ENCODE results near the gene PHC3.
"Not testable (repeated sequence)": the region's sequence is repeated elsewhere in the genome, so short reads cannot be mapped to it uniquely, and the experiment has no call there.

PHC3 gene

GRCh38 chr3:170151536-170151935 is 30.0 kb downstream of the PHC3 start:
- no peak overlapping the region for H3K27ac ChIP-seq (ENCODE audit: low read length)
- H3K4me1 ChIP-seq (ENCODE audit: insufficient read depth, low read length), result no peaks in the 10 kb centered on the region
- H3K4me3 ChIP-seq (ENCODE audit: low read length), result no peak overlapping the region
- H3K9ac ChIP-seq (ENCODE audit: low read depth, low read length), result no peak overlapping the region
- peaks cover 6% of the 10 kb centered on the region; the same call in 1 of the 2 replicates for H3K36me3 ChIP-seq (ENCODE audit: insufficient read depth, low read depth, low read length)
- H3K9me3 ChIP-seq (ENCODE audit: insufficient read depth, low read depth, low read length), result no peaks in the 10 kb centered on the region
- H3K27me3 ChIP-seq (ENCODE audit: insufficient read depth, low read length), result no peaks in the 10 kb centered on the region

- Histone ChIP-seq H3K36me3 (ENCODE audit: insufficient read depth, low read depth, low read length) (peaks cover 12% of the 10 kb centered on the region; the same call in 1 of the 2 replicates), H3K4me1 (ENCODE audit: insufficient read depth, low read length) (no peaks in the 10 kb centered on the region), H3K9me3 (ENCODE audit: insufficient read depth, low read depth, low read length) (no peaks in the 10 kb centered on the region), H3K9ac (ENCODE audit: low read depth, low read length) (no peak overlapping the region), H3K4me3 (ENCODE audit: low read length) (no peak overlapping the region), H3K27me3 (ENCODE audit: insufficient read depth, low read length) (no peaks in the 10 kb centered on the region), H3K27ac (ENCODE audit: low read length) (no peak overlapping the region)
Observed at GRCh38 chr3:170149016-170149415, 32.5 kb downstream of the PHC3 start.

GRCh38 chr3:170145278-170145677 is 36.3 kb downstream of the PHC3 start:
- H3K4me1 ChIP-seq (ENCODE audit: insufficient read depth, low read length), result no peaks in the 10 kb centered on the region
- H3K27ac ChIP-seq (ENCODE audit: low read length), result no peak overlapping the region
- no peak overlapping the region for H3K9ac ChIP-seq (ENCODE audit: low read depth, low read length)
- H3K27me3 ChIP-seq (ENCODE audit: insufficient read depth, low read length), result no peaks in the 10 kb centered on the region
- peaks cover 16% of the 10 kb centered on the region; the same call in 1 of the 2 replicates for H3K36me3 ChIP-seq (ENCODE audit: insufficient read depth, low read depth, low read length)
- H3K4me3 ChIP-seq (ENCODE audit: low read length), result no peak overlapping the region
- no peaks in the 10 kb centered on the region for H3K9me3 ChIP-seq (ENCODE audit: insufficient read depth, low read depth, low read length)

GRCh38 chr3:170144437-170144843 is 37.1 kb downstream of the PHC3 start:
- Histone ChIP-seq H3K36me3 (ENCODE audit: insufficient read depth, low read depth, low read length) (peaks cover 10% of the 10 kb centered on the region; the same call in 1 of the 2 replicates), H3K27ac (ENCODE audit: low read length) (no peak overlapping the region), H3K4me1 (ENCODE audit: insufficient read depth, low read length) (no peaks in the 10 kb centered on the region), H3K9me3 (ENCODE audit: insufficient read depth, low read depth, low read length) (no peaks in the 10 kb centered on the region), H3K4me3 (ENCODE audit: low read length) (no peak overlapping the region), H3K27me3 (ENCODE audit: insufficient read depth, low read length) (no peaks in the 10 kb centered on the region), H3K9ac (ENCODE audit: low read depth, low read length) (no peak overlapping the region)

- Histone ChIP-seq H3K9me3 (ENCODE audit: insufficient read depth, low read depth, low read length) (no peaks in the 10 kb centered on the region), H3K4me3 (ENCODE audit: low read length) (no peak overlapping the region), H3K27me3 (ENCODE audit: insufficient read depth, low read length) (no peaks in the 10 kb centered on the region), H3K27ac (ENCODE audit: low read length) (no peak overlapping the region), H3K9ac (ENCODE audit: low read depth, low read length) (no peak overlapping the region), H3K36me3 (ENCODE audit: insufficient read depth, low read depth, low read length) (peaks cover 10% of the 10 kb centered on the region; the same call in 1 of the 2 replicates), H3K4me1 (ENCODE audit: insufficient read depth, low read length) (no peaks in the 10 kb centered on the region)
Observed at GRCh38 chr3:170142373-170142772, 39.2 kb downstream of the PHC3 start.

GRCh38 chr3:170137986-170138385 is 43.5 kb downstream of the PHC3 start:
- H3K9ac ChIP-seq (ENCODE audit: low read depth, low read length), result no peak overlapping the region
- no peak overlapping the region for H3K4me3 ChIP-seq (ENCODE audit: low read length)
- H3K36me3 ChIP-seq (ENCODE audit: insufficient read depth, low read depth, low read length), result peaks cover 29% of the 10 kb centered on the region
- H3K27me3 ChIP-seq (ENCODE audit: insufficient read depth, low read length), result no peaks in the 10 kb centered on the region
- no peaks in the 10 kb centered on the region for H3K9me3 ChIP-seq (ENCODE audit: insufficient read depth, low read depth, low read length)
- H3K4me1 ChIP-seq (ENCODE audit: insufficient read depth, low read length), result no peaks in the 10 kb centered on the region
- H3K27ac ChIP-seq (ENCODE audit: low read length), result no peak overlapping the region

GRCh38 chr3:170132335-170132734 is 49.2 kb downstream of the PHC3 start:
- Histone ChIP-seq H3K4me3 (ENCODE audit: low read length) (no peak overlapping the region), H3K36me3 (ENCODE audit: insufficient read depth, low read depth, low read length) (peaks cover 59% of the 10 kb centered on the region), H3K27ac (ENCODE audit: low read length) (no peak overlapping the region)

GRCh38 chr3:170130532-170130931 is 51.0 kb downstream of the PHC3 start:
- Histone ChIP-seq H3K4me3 (ENCODE audit: low read length) (no peak overlapping the region), H3K4me1 (ENCODE audit: insufficient read depth, low read length) (no peaks in the 10 kb centered on the region), H3K9me3 (ENCODE audit: insufficient read depth, low read depth, low read length) (no peaks in the 10 kb centered on the region), H3K9ac (ENCODE audit: low read depth, low read length) (no peak overlapping the region), H3K36me3 (ENCODE audit: insufficient read depth, low read depth, low read length) (peaks cover 50% of the 10 kb centered on the region), H3K27me3 (ENCODE audit: insufficient read depth, low read length) (no peaks in the 10 kb centered on the region), H3K27ac (ENCODE audit: low read length) (no peak overlapping the region)

More at GRCh38 chr3:170132335-170132734, 49.2 kb downstream of the PHC3 start:
- H3K9me3 ChIP-seq (ENCODE audit: insufficient read depth, low read depth, low read length), result no peaks in the 10 kb centered on the region
- no peak overlapping the region for H3K9ac ChIP-seq (ENCODE audit: low read depth, low read length)
- no peaks in the 10 kb centered on the region for H3K4me1 ChIP-seq (ENCODE audit: insufficient read depth, low read length)
- no peaks in the 10 kb centered on the region for H3K27me3 ChIP-seq (ENCODE audit: insufficient read depth, low read length)

GRCh38 chr3:170128977-170129431 is 52.5 kb downstream of the PHC3 start:
- Histone ChIP-seq H3K4me3 (ENCODE audit: low read length) (no peak overlapping the region), H3K36me3 (ENCODE audit: insufficient read depth, low read depth, low read length) (peaks cover 45% of the 10 kb centered on the region), H3K9me3 (ENCODE audit: insufficient read depth, low read depth, low read length) (no peaks in the 10 kb centered on the region), H3K27ac (ENCODE audit: low read length) (no peak overlapping the region), H3K27me3 (ENCODE audit: insufficient read depth, low read length) (no peaks in the 10 kb centered on the region), H3K4me1 (ENCODE audit: insufficient read depth, low read length) (no peaks in the 10 kb centered on the region), H3K9ac (ENCODE audit: low read depth, low read length) (no peak overlapping the region)

GRCh38 chr3:170128259-170128976 is 53.1 kb downstream of the PHC3 start:
- H3K36me3 ChIP-seq (ENCODE audit: insufficient read depth, low read depth, low read length), result peaks cover 40% of the 10 kb centered on the region
- no peaks in the 10 kb centered on the region for H3K4me1 ChIP-seq (ENCODE audit: insufficient read depth, low read length)
- no peak overlapping the region for H3K9ac ChIP-seq (ENCODE audit: low read depth, low read length)
- no peak overlapping the region for H3K27ac ChIP-seq (ENCODE audit: low read length)
- H3K4me3 ChIP-seq (ENCODE audit: low read length), result no peak overlapping the region
- H3K27me3 ChIP-seq (ENCODE audit: insufficient read depth, low read length), result no peaks in the 10 kb centered on the region
- H3K9me3 ChIP-seq (ENCODE audit: insufficient read depth, low read depth, low read length), result no peaks in the 10 kb centered on the region

- Histone ChIP-seq H3K9ac (ENCODE audit: low read depth, low read length) (no peak overlapping the region), H3K27me3 (ENCODE audit: insufficient read depth, low read length) (no peaks in the 10 kb centered on the region), H3K4me3 (ENCODE audit: low read length) (no peak overlapping the region), H3K27ac (ENCODE audit: low read length) (no peak overlapping the region), H3K36me3 (ENCODE audit: insufficient read depth, low read depth, low read length) (peaks cover 79% of the 10 kb centered on the region), H3K4me1 (ENCODE audit: insufficient read depth, low read length) (no peaks in the 10 kb centered on the region), H3K9me3 (ENCODE audit: insufficient read depth, low read depth, low read length) (no peaks in the 10 kb centered on the region)
Observed at GRCh38 chr3:170117134-170117533, 64.4 kb downstream of the PHC3 start.

- not testable (repeated sequence) for H3K9ac ChIP-seq (ENCODE audit: low read depth, low read length); H3K4me3 ChIP-seq (ENCODE audit: low read length); H3K27ac ChIP-seq (ENCODE audit: low read length); H3K9me3 ChIP-seq (ENCODE audit: insufficient read depth, low read depth, low read length); H3K4me1 ChIP-seq (ENCODE audit: insufficient read depth, low read length); H3K27me3 ChIP-seq (ENCODE audit: insufficient read depth, low read length)
- peaks cover 73% of the 10 kb centered on the region for H3K36me3 ChIP-seq (ENCODE audit: insufficient read depth, low read depth, low read length)
Observed at GRCh38 chr3:170114165-170114564, 67.4 kb downstream of the PHC3 start.
